IMR-90 (cell line): ENCODE measurements around the gene ADAMTS18.

Source experiments
- BHLHE40 ChIP-seq: fragments of 150-350 bp; IDR thresholded peaks from 2 replicates; pipeline ENCODE4 v1.6.1; 2016; ENCODE audit warnings: mild to moderate bottlenecking, low read depth, low read length
- CEBPB ChIP-seq: IDR thresholded peaks from 2 replicates; pipeline ENCODE4 v1.6.1; 2012; ENCODE audit warnings: low read depth, low read length, improper control_type of control experiment
- CTCF ChIP-seq: conservative IDR thresholded peaks from 2 replicates; pipeline ENCODE4 v1.5.1; 2012; ENCODE audit warnings: mild to moderate bottlenecking, low read depth, low read length, improper control_type of control experiment
- FOS ChIP-seq: fragments of 150-350 bp; IDR thresholded peaks from 2 replicates; pipeline ENCODE4 v1.6.1; 2016; ENCODE audit warnings: low read depth, low read length
- NFE2L2 ChIP-seq: fragments of 150-350 bp; IDR thresholded peaks from 2 replicates; pipeline ENCODE4 v1.6.1; 2016; ENCODE audit warnings: low read depth, mild to moderate bottlenecking, low read length
- POLR2A ChIP-seq: IDR thresholded peaks from 2 replicates; pipeline ENCODE4 v1.6.1; 2012; ENCODE audit warnings: mild to moderate bottlenecking, low read depth, low read length
- RCOR1 ChIP-seq: IDR thresholded peaks from 2 replicates; pipeline ENCODE4 v1.6.1; 2012; ENCODE audit warnings: mild to moderate bottlenecking, low read length, improper control_type of control experiment; ENCODE audit not compliant: insufficient replicate concordance
- SMC3 ChIP-seq: fragments of 150-350 bp; IDR thresholded peaks from 2 replicates; pipeline ENCODE4 v1.6.1; 2016; ENCODE audit warnings: low read depth, mild to moderate bottlenecking, antibody characterized with exemption, low read length, moderate library complexity

GRCh38 chr16:77410449-77410848 lies 24.4 kb downstream of the ADAMTS18 start:
- TF ChIP-seq BHLHE40 (no peak), CTCF (no peak), SMC3 (no peak), FOS (no peak), RCOR1 (no peak), POLR2A (no peak), CEBPB (no peak), NFE2L2 (no peak)
